ENCODE data around the gene CLEC2D. TPM values are rescaled to one million over a fixed set of nuclear protein-coding genes. Genes with fewer than 3 reads are reported as not detected.

CLEC2D gene
- total RNA-seq, 3 donors from 2014 or later, result 10.9 to 30.1 (median 23.9) TPM

- no peak overlapping the region for H3K4me3 ChIP-seq
- peaks cover 0 to 9% of the 10 kb centered on the region in 2 donors for H3K4me1 ChIP-seq
- no peaks in the 10 kb centered on the region for H3K9me3 ChIP-seq
- H3K36me3 ChIP-seq, result no peaks in the 10 kb centered on the region
- TF ChIP-seq CTCF (IDR thresholded peaks at IDR 0.05) (no peak), POLR2A (IDR thresholded peaks at IDR 0.05) (no peak), POLR2AphosphoS5 (IDR thresholded peaks at IDR 0.05) (no peak)
- H3K27me3 ChIP-seq, result no peaks in the 10 kb centered on the region
- no peak for DNase-seq (ENCODE audit: low spot score in 2 of 2)
- intact Hi-C loops (cut with DNase I; ENCODE audit: low total_unique reads), result no loop called here
- H3K27ac ChIP-seq, result peak overlapping the region; percentile 94 to 98
These were observed 18.2 kb upstream of the CLEC2D start for GRCh38 chr12:9651265-9651729.

GRCh38 chr12:9660046-9660445 lies 9.5 kb upstream of the CLEC2D start:
- no peak for TF ChIP-seq POLR2AphosphoS5 (IDR thresholded peaks at IDR 0.05)
- TF ChIP-seq POLR2A (IDR thresholded peaks at IDR 0.05), result no peak
- no peak for TF ChIP-seq CTCF (IDR thresholded peaks at IDR 0.05)
- Histone ChIP-seq H3K27me3 (no peaks in the 10 kb centered on the region), H3K4me3 (no peak overlapping the region), H3K36me3 (no peaks in the 10 kb centered on the region), H3K4me1 (no peaks in the 10 kb centered on the region), H3K9me3 (no peaks in the 10 kb centered on the region), H3K27ac (no peak overlapping the region)
- intact Hi-C loops (cut with DNase I; ENCODE audit: low total_unique reads), result no loop called here
- DNase-seq (ENCODE audit: low spot score in 2 of 2), result no peak

GRCh38 chr12:9661720-9662119 lies 7.8 kb upstream of the CLEC2D start:
- peak overlapping the region in 1 of 2 donors; percentile 38 for H3K27ac ChIP-seq
- no peaks in the 10 kb centered on the region for H3K27me3 ChIP-seq
- H3K36me3 ChIP-seq, result no peaks in the 10 kb centered on the region
- TF ChIP-seq POLR2AphosphoS5 (IDR thresholded peaks at IDR 0.05), result no peak
- TF ChIP-seq POLR2A (IDR thresholded peaks at IDR 0.05), result no peak
- TF ChIP-seq CTCF (IDR thresholded peaks at IDR 0.05), result no peak
- no peaks in the 10 kb centered on the region for H3K4me1 ChIP-seq
- no peak overlapping the region for H3K4me3 ChIP-seq
- H3K9me3 ChIP-seq, result no peaks in the 10 kb centered on the region
- DNase-seq (ENCODE audit: low spot score in 2 of 2), result no peak
- intact Hi-C loops (cut with DNase I; ENCODE audit: low total_unique reads), result no loop called here

- Histone ChIP-seq H3K27me3 (no peaks in the 10 kb centered on the region), H3K4me3 (no peak overlapping the region), H3K9me3 (no peaks in the 10 kb centered on the region), H3K27ac (peak overlapping the region in 1 of 2 donors; percentile 38), H3K4me1 (no peaks in the 10 kb centered on the region), H3K36me3 (no peaks in the 10 kb centered on the region)
- TF ChIP-seq POLR2A (IDR thresholded peaks at IDR 0.05), result no peak
- no peak for TF ChIP-seq POLR2AphosphoS5 (IDR thresholded peaks at IDR 0.05)
- TF ChIP-seq CTCF (IDR thresholded peaks at IDR 0.05), result no peak
- intact Hi-C loops (cut with DNase I; ENCODE audit: low total_unique reads), result no loop called here
- DNase-seq (ENCODE audit: low spot score in 2 of 2), result no peak
These were observed 7.0 kb upstream of the CLEC2D start for GRCh38 chr12:9662488-9662887.

GRCh38 chr12:9667403-9668160 lies 1.9 kb upstream of the CLEC2D start:
- H3K27ac ChIP-seq, result peak overlapping the region in 1 of 2 donors; percentile 27
- H3K4me1 ChIP-seq, result no peaks in the 10 kb centered on the region
- intact Hi-C loops (cut with DNase I; ENCODE audit: low total_unique reads), result no loop called here
- H3K4me3 ChIP-seq, result no peak overlapping the region
- H3K36me3 ChIP-seq, result no peaks in the 10 kb centered on the region
- TF ChIP-seq CTCF (IDR thresholded peaks at IDR 0.05), result no peak
- no peak for TF ChIP-seq POLR2AphosphoS5 (IDR thresholded peaks at IDR 0.05)
- TF ChIP-seq POLR2A (IDR thresholded peaks at IDR 0.05), result no peak
- DNase-seq (ENCODE audit: low spot score in 2 of 2), result no peak
- no peaks in the 10 kb centered on the region for H3K9me3 ChIP-seq
- no peaks in the 10 kb centered on the region for H3K27me3 ChIP-seq

Measured in breast epithelium (tissue), 4 donors.